Endodermal cell (in vitro differentiated cells): ENCODE results near the gene MAN1B1. TPM values are rescaled to one million over a fixed set of nuclear protein-coding genes. Genes with fewer than 3 reads are reported as not detected.

Experiments
- DNase-seq: peaks from one replicate; pipeline ENCODE4 v3.0.0-alpha.2; 2017
- H3K27ac ChIP-seq: 2 replicates; pipeline ENCODE4 v1.5.1; 2013; ENCODE audit warnings: mild to moderate bottlenecking, low read depth, low read length, moderate library complexity
- H3K27me3 ChIP-seq: 2 replicates; pipeline ENCODE4 v1.6.1; 2013; ENCODE audit warnings: mild to moderate bottlenecking, low read length, moderate library complexity; ENCODE audit not compliant: insufficient read depth, control insufficient read depth, poor library complexity, severe bottlenecking
- H3K36me3 ChIP-seq: 2 replicates; pipeline ENCODE4 v1.7.0; 2013; ENCODE audit warnings: mild to moderate bottlenecking, low read length, moderate library complexity; ENCODE audit not compliant: control insufficient read depth, insufficient read depth
- H3K4me1 ChIP-seq: one replicate; pipeline ENCODE4 v1.7.0; 2013; ENCODE audit warnings: low read length; ENCODE audit not compliant: control insufficient read depth, insufficient read depth
- H3K4me3 ChIP-seq: 2 replicates; pipeline ENCODE4 v1.5.1; 2013; ENCODE audit warnings: mild to moderate bottlenecking, low read length, moderate library complexity
- H3K9ac ChIP-seq: 2 replicates; pipeline ENCODE4 v1.6.1; 2013; ENCODE audit warnings: mild to moderate bottlenecking, low read length, moderate library complexity; ENCODE audit not compliant: poor library complexity, severe bottlenecking; ENCODE audit errors: extremely low read depth
- H3K9me3 ChIP-seq: 2 replicates; pipeline ENCODE4 v1.6.1; 2013; ENCODE audit warnings: mild to moderate bottlenecking, low read length, moderate library complexity; ENCODE audit not compliant: control insufficient read depth
- H3K27ac Mint-ChIP-seq: 2 replicates; pipeline ENCODE4 v1.8.0; 2020; ENCODE audit warnings: mixed read lengths
- H3K27me3 Mint-ChIP-seq: 2 replicates; pipeline ENCODE4 v1.8.0; 2021; ENCODE audit warnings: mild to moderate bottlenecking, mixed read lengths; ENCODE audit not compliant: insufficient read depth
- H3K36me3 Mint-ChIP-seq: 2 replicates; pipeline ENCODE4 v1.8.0; 2020; ENCODE audit warnings: low read depth, mixed read lengths
- H3K4me1 Mint-ChIP-seq: 2 replicates; pipeline ENCODE4 v1.8.0; 2020; ENCODE audit warnings: mixed read lengths
- H3K4me3 Mint-ChIP-seq: 2 replicates; pipeline ENCODE4 v1.8.0; 2020; ENCODE audit warnings: mild to moderate bottlenecking, moderate library complexity, mixed read lengths
- H3K9me3 Mint-ChIP-seq: 2 replicates; pipeline ENCODE4 v1.8.0; 2020; ENCODE audit warnings: mild to moderate bottlenecking, mixed read lengths
- CTCF ChIP-seq: fragments of 200-600 bp; sonication (generic); conservative IDR thresholded peaks from 2 replicates; pipeline ENCODE4 v1.5.0; 2021; ENCODE audit warnings: antibody characterized with exemption, mild to moderate bottlenecking
- WGBS, 2 experiments: methylation state at CpG; one replicate each; pipeline versions ENCODE4 v1.1.5 to v1.1.7; 2013; ENCODE audit warnings: missing lambda C conversion rate in 2 of 2, mixed read lengths in 1 of 2; ENCODE audit not compliant: insufficient coverage in 1 of 2, insufficient read length in 1 of 2; 5-methylcytosine and 5-hydroxymethylcytosine counted together
- total RNA-seq, 2 donors: library from RNA; stranded (reverse); fragmentation: NEBNext Ultra II Directional in 1 of 2; extraction: Animal tissue kit (Norgen Biotek cat#: 25700) in 1 of 2; gene quantifications; 2 replicates in 1 of 2; 3 replicates in 1 of 2; pipeline ENCODE4 v1.2.1, GENCODE V29; 2021

The MAN1B1 gene
- total RNA-seq, 2 donors from 2014 or later: 62.1 to 63.5 TPM

DNA sequence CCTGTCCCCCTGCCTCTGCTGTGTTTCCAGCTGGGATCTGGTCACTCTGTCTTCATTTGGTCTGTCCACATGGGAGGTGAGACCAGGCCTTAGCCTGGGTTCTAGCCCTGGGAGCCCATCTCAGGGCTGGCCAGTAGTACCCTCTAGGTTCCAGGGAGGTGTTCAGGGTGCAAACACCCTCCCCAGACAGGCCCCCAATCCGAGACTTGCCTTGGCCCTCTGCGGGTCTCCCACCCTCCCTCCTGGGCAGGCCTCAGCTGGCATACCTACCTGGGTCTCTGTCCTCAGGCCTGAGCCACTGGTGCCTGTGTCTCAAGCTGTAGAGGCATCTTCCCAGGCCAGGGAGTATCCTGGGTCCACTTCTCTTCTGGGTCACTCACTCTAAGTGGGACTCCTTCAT, 15.5 kb upstream of the MAN1B1 start:
- H3K27ac ChIP-seq: peak overlapping the region; percentile 66
- H3K4me1 ChIP-seq: peaks cover 3% of the 10 kb centered on the region
- no peak for TF ChIP-seq CTCF
- H3K27ac Mint-ChIP-seq: no peak overlapping the region
- peaks cover 15% of the 10 kb centered on the region for H3K4me1 Mint-ChIP-seq
- 94 to 100% methylated on average over 2 of the region's 2 CpGs for WGBS, 2 experiments
- no peaks in the 10 kb centered on the region for H3K9me3 ChIP-seq
- H3K9me3 Mint-ChIP-seq: no peaks in the 10 kb centered on the region
- no peak overlapping the region for H3K9ac ChIP-seq
- H3K27me3 Mint-ChIP-seq: peaks cover 18% of the 10 kb centered on the region
- H3K36me3 Mint-ChIP-seq: no peaks in the 10 kb centered on the region
- H3K36me3 ChIP-seq: no peaks in the 10 kb centered on the region
- DNase-seq: no peak
- peak overlapping the region; percentile 54 for H3K4me3 Mint-ChIP-seq
- H3K27me3 ChIP-seq: peaks cover 3% of the 10 kb centered on the region
- peak overlapping the region; percentile 66 for H3K4me3 ChIP-seq

DNA sequence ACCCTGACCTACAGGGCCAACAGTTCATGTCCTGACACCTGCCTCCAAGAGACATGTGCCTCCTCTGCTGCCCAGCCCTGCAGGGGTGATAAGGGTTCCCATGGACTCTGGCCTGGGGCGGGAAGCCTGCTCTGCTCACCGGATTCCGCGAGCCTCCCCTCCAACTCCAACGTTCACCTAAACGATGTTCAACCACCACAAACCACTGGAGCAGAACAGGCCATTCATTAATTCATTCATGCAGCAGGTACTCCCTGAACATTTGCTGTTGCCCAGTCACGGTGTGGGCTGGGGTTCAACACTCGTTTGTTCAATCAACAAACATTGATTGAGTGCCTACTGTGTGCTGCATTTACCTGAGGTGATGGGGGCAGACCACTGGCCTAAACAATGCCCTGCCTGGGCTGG, 12.8 kb upstream of the MAN1B1 start:
- Histone ChIP-seq H3K27me3 (peaks cover 25% of the 10 kb centered on the region), H3K9ac (no peak overlapping the region), H3K36me3 (no peaks in the 10 kb centered on the region), H3K9me3 (no peaks in the 10 kb centered on the region), H3K27ac (no peak overlapping the region), H3K4me1 (no peaks in the 10 kb centered on the region), H3K4me3 (no peak overlapping the region)
- no peak overlapping the region for H3K27ac Mint-ChIP-seq
- peaks cover 38% of the 10 kb centered on the region for H3K27me3 Mint-ChIP-seq
- DNase-seq: no peak
- TF ChIP-seq CTCF: no peak
- 93% methylated on average over 8 of the region's 8 CpGs for WGBS, 2 experiments
- no peaks in the 10 kb centered on the region for H3K9me3 Mint-ChIP-seq
- H3K4me1 Mint-ChIP-seq: peaks cover 4% of the 10 kb centered on the region
- no peak overlapping the region for H3K4me3 Mint-ChIP-seq
- H3K36me3 Mint-ChIP-seq: no peaks in the 10 kb centered on the region

- H3K27me3 Mint-ChIP-seq: peaks cover 42% of the 10 kb centered on the region
- H3K4me1 Mint-ChIP-seq: peaks cover 4% of the 10 kb centered on the region
- 82 to 87% methylated on average over 12 of the region's 12 CpGs for WGBS, 2 experiments
- H3K9me3 Mint-ChIP-seq: no peaks in the 10 kb centered on the region
- TF ChIP-seq CTCF: no peak
- no peak overlapping the region for H3K4me3 ChIP-seq
- no peak overlapping the region for H3K9ac ChIP-seq
- H3K36me3 ChIP-seq: no peaks in the 10 kb centered on the region
- no peak overlapping the region for H3K27ac ChIP-seq
- no peak for DNase-seq
- no peaks in the 10 kb centered on the region for H3K9me3 ChIP-seq
- peaks cover 33% of the 10 kb centered on the region for H3K27me3 ChIP-seq
- no peaks in the 10 kb centered on the region for H3K4me1 ChIP-seq
- H3K4me3 Mint-ChIP-seq: no peak overlapping the region
- no peak overlapping the region for H3K27ac Mint-ChIP-seq
- no peaks in the 10 kb centered on the region for H3K36me3 Mint-ChIP-seq
Observed at GRCh38 chr9:137074657-137075274, 12.0 kb upstream of the MAN1B1 start.
